Esophagus squamous epithelium (tissue), 5 donors: ENCODE measurements around the gene STN1. TPM values are rescaled to one million over a fixed set of nuclear protein-coding genes. Genes with fewer than 3 reads are reported as not detected.

ENCODE experiments used
- DNase-seq: peaks from one replicate; lab custom pipeline; 2025; lab: John Stamatoyannopoulos, UW
- H3K27ac ChIP-seq, 4 donors: fragments of 200-600 bp; sonication (generic); one replicate each; pipeline ENCODE4 v1.5.1; 2016 to 2019; ENCODE audit warnings: mild to moderate bottlenecking in 1 of 4
- H3K27me3 ChIP-seq, 4 donors: fragments of 200-600 bp; sonication (generic); 1 replicate in 3 of 4; 2 replicates in 1 of 4; pipeline versions ENCODE4 v1.5.1 to v1.6.0; 2017 to 2021; ENCODE audit warnings: antibody characterized with exemption in 1 of 4
- H3K36me3 ChIP-seq, 3 donors: fragments of 200-600 bp; sonication (generic); one replicate each; pipeline ENCODE4 v1.5.1; 2016 to 2019
- H3K4me1 ChIP-seq, 3 donors: fragments of 200-600 bp; sonication (generic); one replicate each; pipeline ENCODE4 v1.5.1; 2017 to 2019
- H3K4me3 ChIP-seq, 4 donors: fragments of 200-600 bp; sonication (generic); 1 replicate in 3 of 4; 2 replicates in 1 of 4; pipeline ENCODE4 v1.5.1; 2016 to 2019; ENCODE audit warnings: mild to moderate bottlenecking in 2 of 4, moderate library complexity in 1 of 4
- H3K9me3 ChIP-seq, 3 donors: fragments of 200-600 bp; sonication (generic); one replicate each; pipeline ENCODE4 v1.5.1; 2016 to 2019
- CTCF ChIP-seq, 6 experiments: fragments of 450-650 bp in 4 of 6; fragments of 200-600 bp in 2 of 6; sonication (generic) in 2 of 6; IDR thresholded peaks; one replicate each; pipeline ENCODE4 v1.5.1; 2016 to 2019; ENCODE audit warnings: antibody characterized with exemption in 6 of 6, mild to moderate bottlenecking in 4 of 6, moderate library complexity in 4 of 6
- POLR2A ChIP-seq, 4 donors: fragments of 450-650 bp; IDR thresholded peaks; one replicate each; pipeline ENCODE4 v1.6.1; 2017; ENCODE audit warnings: antibody characterized with exemption in 4 of 4, mild to moderate bottlenecking in 4 of 4, moderate library complexity in 3 of 4
- WGBS, 2 donors: methylation state at CpG; one replicate each; pipeline ENCODE4 v1.1.5; 2018; 5-methylcytosine and 5-hydroxymethylcytosine counted together
- intact Hi-C: fragments of 100-400 bp; cut with DNase I; formaldehyde crosslinking; loops from one replicate; pipeline ENCODE4 v1.15.0; 2022
- total RNA-seq, 4 donors: library from RNA; depleted of rRNA; stranded (reverse); fragments of >200 nt; gene quantifications; one replicate each; pipeline ENCODE4 v1.1.0, GENCODE V29; 2016
- donor health status: DM: yes; HTN: yes; CAD: no.

STN1 gene
- total RNA-seq, 4 donors from 2014 or later: 20.4 to 52.8 (median 32.5) TPM

DNA sequence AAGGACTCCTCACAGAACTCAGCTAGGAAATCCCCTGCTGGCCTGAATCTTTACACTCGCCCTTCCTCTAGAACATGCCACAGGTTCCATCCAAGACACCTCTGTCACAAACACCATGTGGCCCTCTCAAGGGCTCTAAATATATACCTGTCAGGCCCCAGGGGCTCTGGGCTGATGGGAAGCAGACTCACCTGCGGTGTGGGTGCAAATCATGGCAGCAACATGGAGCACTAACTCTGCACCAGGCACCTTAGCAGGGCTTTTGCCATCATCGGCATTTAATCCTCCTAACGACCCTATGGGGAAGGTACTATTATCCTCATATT is 80.0 kb downstream of the STN1 start:
- Histone ChIP-seq H3K36me3 (no peaks in the 10 kb centered on the region), H3K27ac (no peak overlapping the region), H3K9me3 (no peaks in the 10 kb centered on the region), H3K4me3 (no peak overlapping the region), H3K27me3 (no peaks in the 10 kb centered on the region), H3K4me1 (peaks cover 33 to 90% (median 51%) of the 10 kb centered on the region in 3 donors)
- no peak for TF ChIP-seq CTCF (IDR thresholded peaks at IDR 0.05)
- TF ChIP-seq POLR2A (IDR thresholded peaks at IDR 0.05): no peak
- DNase-seq: no peak
- 63% methylated on average over 3 to 4 of the region's 4 CpGs for WGBS, 2 donors
- intact Hi-C loops: no loop called here

DNA sequence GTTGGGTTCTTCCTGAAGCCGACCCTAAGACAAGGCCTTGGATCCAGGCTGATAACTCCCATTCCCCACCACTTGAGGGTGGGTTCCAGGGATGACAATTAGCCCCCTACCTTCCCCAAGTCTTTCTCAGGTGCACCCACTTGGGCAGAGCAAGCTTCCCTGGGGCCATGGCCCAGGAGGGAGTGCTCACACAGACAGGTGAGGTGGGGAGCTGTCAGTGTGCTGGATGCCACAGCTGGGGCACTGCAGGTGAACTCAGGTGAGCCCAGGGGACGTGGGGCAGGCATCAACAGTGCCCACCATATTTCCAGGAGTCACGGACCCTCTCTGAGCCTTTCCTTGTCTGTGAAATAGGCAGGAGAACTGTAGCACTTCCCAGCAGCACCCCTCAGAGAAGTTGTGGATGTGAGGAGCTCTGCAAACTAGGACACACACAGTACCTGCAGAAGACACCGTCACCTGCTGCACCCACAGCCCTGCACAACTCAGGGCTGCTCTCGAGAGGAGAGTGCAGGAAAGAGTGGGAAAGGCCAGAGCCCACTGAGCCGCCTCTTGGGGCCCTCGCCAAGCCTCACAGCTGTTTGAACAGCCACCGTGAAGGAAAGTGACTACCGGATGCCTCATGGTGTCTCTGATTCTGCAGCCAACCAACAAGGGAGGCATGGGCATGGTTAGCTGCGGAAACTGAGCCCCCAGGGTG is 80.5 kb downstream of the STN1 start:
- TF ChIP-seq CTCF (IDR thresholded peaks at IDR 0.05): no peak
- no peak for TF ChIP-seq POLR2A (IDR thresholded peaks at IDR 0.05)
- Histone ChIP-seq H3K27ac (peak overlapping the region in 1 of 4 donors; percentile 13), H3K9me3 (no peaks in the 10 kb centered on the region), H3K27me3 (no peaks in the 10 kb centered on the region), H3K36me3 (no peaks in the 10 kb centered on the region), H3K4me1 (peaks cover 33 to 85% (median 51%) of the 10 kb centered on the region in 3 donors), H3K4me3 (no peak overlapping the region)
- intact Hi-C loops: no loop called here
- no peak for DNase-seq
- 41 to 53% methylated on average over 4 to 9 of the region's 10 CpGs for WGBS, 2 donors

DNA sequence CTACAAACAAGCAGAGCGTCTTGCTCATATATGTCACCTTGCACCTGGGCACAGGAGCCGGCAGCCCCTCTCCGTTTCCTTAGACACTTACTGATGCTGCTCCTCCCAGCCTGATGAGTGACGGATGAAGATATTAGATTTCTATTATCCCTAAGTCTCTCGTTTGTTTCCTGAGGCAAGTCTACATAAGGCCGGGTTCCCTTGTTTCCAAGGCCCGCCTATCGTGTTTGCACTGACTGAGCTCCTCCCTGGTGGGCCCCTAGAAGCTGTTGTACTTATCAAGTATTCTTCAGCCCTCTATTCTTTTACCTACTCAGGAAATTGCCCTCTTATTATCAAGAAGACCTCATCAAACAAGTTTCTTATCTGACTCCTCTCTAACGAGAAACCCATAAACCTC is 81.1 kb downstream of the STN1 start:
- H3K36me3 ChIP-seq: no peaks in the 10 kb centered on the region
- H3K27me3 ChIP-seq: no peaks in the 10 kb centered on the region
- intact Hi-C loops: no loop called here
- peak overlapping the region in 1 of 4 donors; percentile 13 for H3K27ac ChIP-seq
- peaks cover 33 to 85% (median 51%) of the 10 kb centered on the region in 3 donors for H3K4me1 ChIP-seq
- H3K4me3 ChIP-seq: no peak overlapping the region
- WGBS, 2 donors: 37 to 67% methylated on average over 9 of the region's 9 CpGs
- H3K9me3 ChIP-seq: no peaks in the 10 kb centered on the region
- no peak for TF ChIP-seq CTCF (IDR thresholded peaks at IDR 0.05)
- TF ChIP-seq POLR2A (IDR thresholded peaks at IDR 0.05): no peak
- no peak for DNase-seq

- WGBS, 2 donors: 24 to 63% methylated on average over 1 of the region's 1 CpG
- H3K4me1 ChIP-seq: peaks cover 31 to 79% (median 51%) of the 10 kb centered on the region in 3 donors
- intact Hi-C loops: no loop called here
- DNase-seq: no peak
- TF ChIP-seq CTCF (IDR thresholded peaks at IDR 0.05): no peak
- no peak for TF ChIP-seq POLR2A (IDR thresholded peaks at IDR 0.05)
- no peaks in the 10 kb centered on the region for H3K9me3 ChIP-seq
- no peaks in the 10 kb centered on the region for H3K27me3 ChIP-seq
- peak overlapping the region in 1 of 4 donors; percentile 13 for H3K27ac ChIP-seq
- H3K36me3 ChIP-seq: no peaks in the 10 kb centered on the region
- no peak overlapping the region for H3K4me3 ChIP-seq
Measured at GRCh38 chr10:103836273-103836672, 81.7 kb downstream of the STN1 start.

- WGBS, 2 donors: 45 to 63% methylated on average over 13 to 17 of the region's 20 CpGs
- intact Hi-C loops: no loop called here
- H3K27ac ChIP-seq: peak overlapping the region in 3 of 4 donors; percentile 15 to 66 (median 50)
- no peaks in the 10 kb centered on the region for H3K27me3 ChIP-seq
- H3K9me3 ChIP-seq: no peaks in the 10 kb centered on the region
- H3K36me3 ChIP-seq: no peaks in the 10 kb centered on the region
- DNase-seq: no peak
- TF ChIP-seq CTCF (IDR thresholded peaks at IDR 0.05) (no peak), POLR2A (IDR thresholded peaks at IDR 0.05) (no peak)
- H3K4me1 ChIP-seq: peaks cover 28 to 72% (median 43%) of the 10 kb centered on the region in 3 donors
- H3K4me3 ChIP-seq: no peak overlapping the region
Measured at GRCh38 chr10:103835096-103836050, 82.6 kb downstream of the STN1 start.
